Measurements from ENCODE around the gene SLC35F6. TPM values are rescaled to one million over a fixed set of nuclear protein-coding genes. Genes with fewer than 3 reads are reported as not detected.

SLC35F6 gene
- total and polyA plus RNA-seq, 9 of the 15 experiments (the other 6 are each of a cell fraction or from before 2014, with no cell fraction given), result 11.9 to 47.3 (median 22.5) TPM

DNA sequence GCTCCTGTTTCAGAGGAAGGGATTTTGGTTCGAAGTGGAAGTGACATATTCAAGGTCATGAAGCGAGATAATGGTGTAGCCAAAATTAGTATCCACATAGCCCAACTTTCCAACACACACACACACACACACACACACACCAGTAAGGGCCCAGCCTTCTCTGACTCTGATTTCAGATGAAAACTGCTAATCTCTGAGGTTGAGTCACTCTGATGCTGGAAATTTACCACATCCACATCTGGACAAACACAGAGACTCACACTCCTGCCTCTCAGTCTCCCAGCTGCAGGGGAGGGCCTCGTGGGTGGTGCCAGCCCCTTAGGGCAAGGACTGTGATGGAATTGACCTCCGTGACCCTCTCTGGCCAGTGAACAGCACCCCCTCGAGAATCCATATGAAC lies 29.0 kb upstream of the SLC35F6 start (continued):
- TF ChIP-seq ZNF507 (tag; conservative IDR thresholded peaks at IDR 0.05) (no peak), HEY1 (CRISPR knock-in tag; IDR thresholded peaks at IDR 0.05; ENCODE audit: borderline replicate concordance) (no peak), ZNF766 (CRISPR knock-in tag; conservative IDR thresholded peaks at IDR 0.05) (no peak), TCF3 (CRISPR knock-in tag; IDR thresholded peaks at IDR 0.05) (no peak), HMGN3 (IDR thresholded peaks at IDR 0.05; ENCODE audit: borderline replicate concordance, extremely low read depth, insufficient read length, low read depth, low read length) (no peak), HDAC1 (IDR thresholded peaks at IDR 0.05) (0 out of 4 replicates have a peak, but pooled peaks of 1 of the 2 experiments have one; percentile 30), NEUROD1 (IDR thresholded peaks at IDR 0.05; ENCODE audit: borderline replicate concordance, low read depth, low read length, partially characterized antibody) (no peak), RNF2 (IDR thresholded peaks at IDR 0.05) (no peak), ZNF217 (CRISPR knock-in tag; IDR thresholded peaks at IDR 0.05) (no peak), RBM17 (IDR thresholded peaks at IDR 0.05; ENCODE audit: borderline replicate concordance, low read depth, low read length) (no peak), TCF7 (IDR thresholded peaks at IDR 0.05; ENCODE audit: borderline replicate concordance) (no peak), MAZ (CRISPR knock-in tag; conservative IDR thresholded peaks at IDR 0.05 in 1 of 2, IDR thresholded peaks at IDR 0.05 in 1 of 2) (no peak), CBFA2T2 (conservative IDR thresholded peaks at IDR 0.05) (peak; percentile 42), ZNF76 (CRISPR knock-in tag; IDR thresholded peaks at IDR 0.05; ENCODE audit: borderline replicate concordance) (no peak), POLR2B (IDR thresholded peaks at IDR 0.05; ENCODE audit: low read depth, partially characterized antibody) (no peak), ZBED1 (IDR thresholded peaks at IDR 0.05) (no peak), KDM1A (IDR thresholded peaks at IDR 0.05) (peak; percentile 52 to 78), NFIC (IDR thresholded peaks at IDR 0.05) (no peak), DACH1 (IDR thresholded peaks at IDR 0.05; ENCODE audit: partially characterized antibody) (no peak), ZNF124 (CRISPR knock-in tag; IDR thresholded peaks at IDR 0.05) (no peak), EZH2 (IDR thresholded peaks at IDR 0.05; ENCODE audit: borderline replicate concordance, low read depth, low read length) (no peak), NFATC3 (IDR thresholded peaks at IDR 0.05) (no peak), HCFC1 (IDR thresholded peaks at IDR 0.05; ENCODE audit: low read depth, low read length) (no peak), MEF2D (tag; conservative IDR thresholded peaks at IDR 0.05; ENCODE audit: low read depth) (peak; percentile 74), ESRRA (IDR thresholded peaks at IDR 0.05; ENCODE audit: borderline replicate concordance, low read depth) (no peak), IRF2 (CRISPR knock-in tag; IDR thresholded peaks at IDR 0.05) (no peak), ZNF174 (CRISPR knock-in tag; IDR thresholded peaks at IDR 0.05) (no peak)
- TF ChIP-seq, protein P1, sequence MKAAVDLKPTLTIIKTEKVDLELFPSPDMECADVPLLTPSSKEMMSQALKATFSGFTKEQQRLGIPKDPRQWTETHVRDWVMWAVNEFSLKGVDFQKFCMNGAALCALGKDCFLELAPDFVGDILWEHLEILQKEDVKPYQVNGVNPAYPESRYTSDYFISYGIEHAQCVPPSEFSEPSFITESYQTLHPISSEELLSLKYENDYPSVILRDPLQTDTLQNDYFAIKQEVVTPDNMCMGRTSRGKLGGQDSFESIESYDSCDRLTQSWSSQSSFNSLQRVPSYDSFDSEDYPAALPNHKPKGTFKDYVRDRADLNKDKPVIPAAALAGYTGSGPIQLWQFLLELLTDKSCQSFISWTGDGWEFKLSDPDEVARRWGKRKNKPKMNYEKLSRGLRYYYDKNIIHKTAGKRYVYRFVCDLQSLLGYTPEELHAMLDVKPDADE (conservative IDR thresholded peaks at IDR 0.05; ENCODE audit: control insufficient read depth, low read depth, low read length), result no peak
- TF ChIP-seq, protein P2, sequence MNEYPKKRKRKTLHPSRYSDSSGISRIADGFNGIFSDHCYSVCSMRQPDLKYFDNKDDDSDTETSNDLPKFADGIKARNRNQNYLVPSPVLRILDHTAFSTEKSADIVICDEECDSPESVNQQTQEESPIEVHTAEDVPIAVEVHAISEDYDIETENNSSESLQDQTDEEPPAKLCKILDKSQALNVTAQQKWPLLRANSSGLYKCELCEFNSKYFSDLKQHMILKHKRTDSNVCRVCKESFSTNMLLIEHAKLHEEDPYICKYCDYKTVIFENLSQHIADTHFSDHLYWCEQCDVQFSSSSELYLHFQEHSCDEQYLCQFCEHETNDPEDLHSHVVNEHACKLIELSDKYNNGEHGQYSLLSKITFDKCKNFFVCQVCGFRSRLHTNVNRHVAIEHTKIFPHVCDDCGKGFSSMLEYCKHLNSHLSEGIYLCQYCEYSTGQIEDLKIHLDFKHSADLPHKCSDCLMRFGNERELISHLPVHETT (CRISPR knock-in tag; conservative IDR thresholded peaks at IDR 0.05 in 1 of 2, IDR thresholded peaks at IDR 0.05 in 1 of 2), result no peak

All from K562 (cell line).